HFF-Myc (cell line): ENCODE results near the gene ATP2B3.

Experiments
- DNase-seq: peaks from one replicate; pipeline ENCODE4 v3.0.0-alpha.2; 2011; ENCODE audit warnings: low read depth; ENCODE audit errors: extremely low read depth
- H3K4me3 ChIP-seq: replicated peaks from 2 replicates; pipeline ENCODE4 v1.5.1; 2011; ENCODE audit warnings: low read depth, mild to moderate bottlenecking, control low read depth, low read length
- TF ChIP-seq, protein P1 (sequence below): IDR thresholded peaks from 2 replicates; pipeline ENCODE4 v1.5.1; 2012; ENCODE audit warnings: mild to moderate bottlenecking, low read depth, low read length, control low read depth; ENCODE audit errors: missing control alignments

ATP2B3 gene

DNA sequence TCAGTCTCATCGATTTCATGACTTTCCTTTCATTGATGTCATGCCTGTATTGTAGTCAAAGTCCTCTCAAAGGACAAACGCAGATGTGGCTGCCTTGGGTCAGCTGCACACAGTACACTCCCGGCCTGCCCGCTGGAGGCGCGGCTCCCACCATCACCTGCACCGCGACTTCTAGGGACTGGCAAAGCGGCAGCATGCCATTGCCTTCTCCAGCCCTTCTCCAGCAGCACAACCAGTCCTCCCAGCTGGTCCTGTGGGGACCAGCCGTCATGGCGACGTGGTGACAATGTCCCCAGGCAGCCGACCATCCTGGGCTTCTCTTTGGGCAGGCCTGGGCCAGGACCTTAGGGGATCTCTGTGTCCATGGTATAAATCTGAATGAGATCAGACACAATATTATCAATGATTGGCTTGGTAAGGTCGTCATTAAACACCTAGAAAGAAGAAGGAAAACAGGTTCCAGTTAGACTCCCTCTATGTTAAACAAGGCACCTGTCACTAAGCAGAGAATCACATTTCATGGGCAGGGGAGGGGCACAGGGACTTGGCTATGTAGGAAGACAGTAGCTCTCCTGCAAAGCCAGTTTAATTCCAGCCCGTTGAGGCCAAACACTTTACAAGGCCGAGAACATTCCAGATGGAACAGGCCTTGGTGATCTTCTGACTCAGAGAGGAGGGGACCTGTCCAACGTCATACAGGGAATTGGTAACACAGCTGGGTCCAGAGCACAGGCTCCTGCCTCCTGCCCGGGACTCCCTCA is 70.8 kb downstream of the ATP2B3 start:
- no peak for DNase-seq
- TF ChIP-seq, protein P1, sequence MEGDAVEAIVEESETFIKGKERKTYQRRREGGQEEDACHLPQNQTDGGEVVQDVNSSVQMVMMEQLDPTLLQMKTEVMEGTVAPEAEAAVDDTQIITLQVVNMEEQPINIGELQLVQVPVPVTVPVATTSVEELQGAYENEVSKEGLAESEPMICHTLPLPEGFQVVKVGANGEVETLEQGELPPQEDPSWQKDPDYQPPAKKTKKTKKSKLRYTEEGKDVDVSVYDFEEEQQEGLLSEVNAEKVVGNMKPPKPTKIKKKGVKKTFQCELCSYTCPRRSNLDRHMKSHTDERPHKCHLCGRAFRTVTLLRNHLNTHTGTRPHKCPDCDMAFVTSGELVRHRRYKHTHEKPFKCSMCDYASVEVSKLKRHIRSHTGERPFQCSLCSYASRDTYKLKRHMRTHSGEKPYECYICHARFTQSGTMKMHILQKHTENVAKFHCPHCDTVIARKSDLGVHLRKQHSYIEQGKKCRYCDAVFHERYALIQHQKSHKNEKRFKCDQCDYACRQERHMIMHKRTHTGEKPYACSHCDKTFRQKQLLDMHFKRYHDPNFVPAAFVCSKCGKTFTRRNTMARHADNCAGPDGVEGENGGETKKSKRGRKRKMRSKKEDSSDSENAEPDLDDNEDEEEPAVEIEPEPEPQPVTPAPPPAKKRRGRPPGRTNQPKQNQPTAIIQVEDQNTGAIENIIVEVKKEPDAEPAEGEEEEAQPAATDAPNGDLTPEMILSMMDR = no peak
- H3K4me3 ChIP-seq = no peak overlapping the region

DNA sequence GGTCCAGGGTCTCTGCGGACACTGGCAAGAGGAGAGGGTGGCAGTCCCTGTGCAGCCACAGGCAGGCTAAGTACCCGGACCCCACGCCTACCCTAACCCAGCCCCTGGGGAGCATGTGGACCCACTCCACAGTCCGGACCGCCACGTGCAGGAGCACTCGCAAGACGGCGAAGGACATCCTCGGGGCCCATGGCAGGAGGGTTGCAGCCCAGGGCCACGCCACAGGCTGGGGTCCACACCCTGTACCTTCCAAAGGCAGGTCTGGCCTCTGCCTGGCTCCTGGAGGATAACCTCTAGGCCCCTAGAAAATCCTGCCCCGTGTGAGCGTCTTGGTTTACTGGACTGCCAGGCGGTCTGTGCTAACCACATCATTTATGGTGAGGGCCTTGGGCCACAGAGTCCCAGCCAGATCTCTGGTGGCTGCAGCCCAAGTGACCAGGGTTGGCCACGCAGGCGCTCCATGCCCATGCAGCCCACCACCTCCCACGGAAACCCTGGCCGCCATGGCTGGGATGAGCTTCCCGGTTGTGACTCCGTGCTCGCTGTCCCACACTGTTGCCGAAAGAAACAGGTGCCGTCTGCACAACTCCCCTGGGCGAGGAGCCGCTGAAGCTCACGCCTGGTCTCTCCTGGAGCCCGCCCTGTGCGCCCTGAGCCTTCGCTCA is 71.5 kb downstream of the ATP2B3 start:
- TF ChIP-seq, protein P1 = no peak
- no peak for DNase-seq

DNA sequence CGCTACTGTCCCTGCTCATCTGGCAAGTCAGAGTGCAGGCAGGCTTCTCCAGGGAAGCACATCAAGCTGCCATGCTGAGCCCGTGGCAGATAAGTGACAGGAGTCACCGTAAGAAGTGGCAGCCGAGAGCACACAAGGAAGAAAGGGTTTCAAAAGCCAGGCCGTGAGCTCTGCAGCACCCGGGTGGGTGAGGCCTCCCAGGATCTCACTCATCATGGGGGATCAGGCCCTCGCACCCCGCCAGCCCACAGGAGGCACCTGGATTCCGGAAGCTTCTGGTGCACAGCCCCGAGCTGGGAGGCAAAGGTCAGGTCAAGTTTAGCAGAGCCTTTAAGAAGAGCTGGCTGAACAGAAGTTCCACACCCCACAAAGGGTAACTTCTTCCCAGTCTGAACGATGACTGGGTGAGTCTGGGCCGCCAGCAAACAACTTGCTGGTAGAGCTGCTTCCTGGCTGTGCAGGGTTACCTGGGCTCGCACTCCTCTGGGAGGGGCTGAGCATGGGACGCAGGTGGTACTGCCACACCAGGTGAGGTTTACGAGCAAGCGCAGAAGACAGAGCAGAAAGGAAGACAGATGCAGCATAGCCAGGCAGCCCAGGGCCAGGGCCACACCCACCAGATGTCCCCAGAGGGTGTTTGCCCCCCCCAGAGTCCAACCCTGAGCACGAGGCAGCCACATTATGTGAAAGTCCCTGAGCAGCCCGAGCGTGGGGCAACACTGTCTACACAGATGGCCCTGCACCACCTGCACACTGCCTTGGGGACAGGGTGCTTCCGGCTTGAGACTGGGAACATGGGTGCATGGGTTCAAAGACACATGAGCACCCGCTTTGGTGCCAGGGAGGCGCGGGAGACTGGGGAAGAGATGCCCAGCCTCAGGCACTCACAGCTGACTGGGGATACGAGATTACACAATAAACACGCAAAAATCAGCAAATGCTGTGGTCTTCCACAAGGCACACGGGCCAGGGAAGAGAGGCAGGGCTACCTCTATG is 73.8 kb downstream of the ATP2B3 start:
- H3K4me3 ChIP-seq = no peak overlapping the region
- no peak for DNase-seq
- TF ChIP-seq, protein P1 = no peak

More for the DNA sequence above, 71.5 kb downstream of the ATP2B3 start:
- no peak overlapping the region for H3K4me3 ChIP-seq

DNA sequence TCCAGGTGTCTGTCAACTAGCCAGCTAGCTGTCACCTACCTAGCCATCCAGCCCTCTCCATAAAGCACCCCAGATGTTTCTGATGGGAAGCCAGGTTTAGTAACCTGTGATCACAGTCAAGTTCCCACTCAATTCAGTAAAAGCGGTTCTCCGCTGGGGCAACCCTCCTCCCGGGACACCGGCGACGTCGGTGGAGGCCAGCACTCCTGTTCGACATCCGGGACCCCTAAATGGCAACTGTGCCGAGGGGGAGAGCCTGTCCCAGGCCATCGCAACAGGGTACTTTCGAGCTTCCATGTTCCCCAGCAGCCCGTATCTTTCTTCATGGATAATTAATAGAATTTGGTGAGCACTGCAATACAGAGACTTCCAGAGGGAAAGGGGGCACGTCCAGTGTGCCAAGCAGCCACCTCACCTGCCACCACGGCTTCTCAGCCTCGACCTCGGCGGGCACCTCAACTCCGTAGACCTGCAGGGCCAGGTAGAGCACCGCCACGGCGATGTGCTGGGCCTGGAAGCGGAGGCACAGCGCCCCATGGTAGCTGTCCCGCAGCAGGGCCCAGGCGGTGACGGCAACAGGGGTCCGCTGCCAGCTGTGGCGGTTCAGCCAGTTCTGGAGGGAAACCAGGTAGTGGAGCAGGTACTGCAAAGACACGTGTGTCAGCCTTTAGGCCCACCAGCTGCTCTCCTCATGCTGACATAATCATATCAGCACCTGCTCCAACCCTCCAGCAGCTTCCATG is 74.8 kb downstream of the ATP2B3 start:
- H3K4me3 ChIP-seq = no peak overlapping the region
- no peak for DNase-seq
- TF ChIP-seq, protein P1 = no peak

DNA sequence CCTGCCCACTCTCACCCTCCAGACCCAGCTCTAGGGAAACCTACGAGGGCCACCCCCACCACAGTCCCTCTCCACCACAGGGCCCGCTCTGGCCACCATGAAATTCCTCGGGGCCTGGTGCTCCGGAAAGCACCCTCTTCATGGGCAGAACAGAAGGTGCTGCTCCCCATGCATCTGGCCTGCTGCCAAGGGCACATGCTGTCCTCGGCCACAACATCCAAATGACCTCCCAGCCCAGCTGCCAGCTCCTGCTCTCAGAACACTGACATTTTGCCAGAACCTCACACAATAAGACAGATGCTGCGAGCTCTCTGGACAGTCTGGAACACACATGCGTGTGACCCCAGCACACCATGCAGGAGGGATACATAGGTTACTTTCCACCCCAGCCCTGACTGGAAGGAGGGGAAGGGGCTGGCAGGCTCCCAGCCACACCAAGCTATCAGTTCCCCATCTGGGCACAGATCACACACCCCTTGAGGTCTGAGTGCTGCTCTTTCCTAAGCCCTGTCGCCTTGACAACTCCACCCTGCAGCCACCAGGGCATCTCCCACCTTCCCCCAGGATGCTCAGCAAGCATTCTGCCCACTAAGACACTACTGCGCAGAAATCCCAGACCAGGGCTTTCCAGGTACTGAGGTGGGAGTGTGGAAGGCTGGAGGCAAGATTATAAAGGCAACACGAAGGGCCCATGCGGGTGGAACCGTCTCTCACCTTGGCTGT is 75.7 kb downstream of the ATP2B3 start:
- H3K4me3 ChIP-seq = no peak overlapping the region
- no peak for DNase-seq
- TF ChIP-seq, protein P1 = no peak
